Left colon (tissue), 2 donors: ENCODE measurements around the gene LRIG1. TPM values are rescaled to one million over a fixed set of nuclear protein-coding genes. Genes with fewer than 3 reads are reported as not detected.
A peak's percentile ranks its signal among the peaks of the same experiment; 100 is the strongest.

ENCODE experiments used
- ATAC-seq: fragments of 200-7000 bp; cut with Tn5 transposase; one replicate; pipeline ENCODE4 v1.9.1; 2020; ENCODE audit warnings: mild to moderate bottlenecking, moderate library complexity
- DNase-seq, 2 donors: peaks; one replicate each; pipeline ENCODE4 v3.0.0-alpha.2; 2020
- intact Hi-C, 2 donors: fragments of 100-400 bp; cut with DNase I in 1 of 2; cut with micrococcal nuclease in 1 of 2; formaldehyde crosslinking; loops; one replicate each; pipeline versions ENCODE4 v1.11.2 to v1.14.0; 2022; cut with DNase I, micrococcal nuclease
- total RNA-seq, 2 donors: library from RNA; stranded (reverse); fragmentation: NEBNext Ultra II Directional; extraction: Animal tissue kit (Norgen Biotek cat#: 25700); gene quantifications; one replicate each; pipeline ENCODE4 v1.2.1, GENCODE V29; 2021
- donor health status: DM: no; HTN: no; CAD: no.
- donor health status: DM: yes; HTN: yes; CAD: no.

Gene LRIG1
- total RNA-seq, 2 donors from 2014 or later: 55.4 to 57.0 TPM

DNA sequence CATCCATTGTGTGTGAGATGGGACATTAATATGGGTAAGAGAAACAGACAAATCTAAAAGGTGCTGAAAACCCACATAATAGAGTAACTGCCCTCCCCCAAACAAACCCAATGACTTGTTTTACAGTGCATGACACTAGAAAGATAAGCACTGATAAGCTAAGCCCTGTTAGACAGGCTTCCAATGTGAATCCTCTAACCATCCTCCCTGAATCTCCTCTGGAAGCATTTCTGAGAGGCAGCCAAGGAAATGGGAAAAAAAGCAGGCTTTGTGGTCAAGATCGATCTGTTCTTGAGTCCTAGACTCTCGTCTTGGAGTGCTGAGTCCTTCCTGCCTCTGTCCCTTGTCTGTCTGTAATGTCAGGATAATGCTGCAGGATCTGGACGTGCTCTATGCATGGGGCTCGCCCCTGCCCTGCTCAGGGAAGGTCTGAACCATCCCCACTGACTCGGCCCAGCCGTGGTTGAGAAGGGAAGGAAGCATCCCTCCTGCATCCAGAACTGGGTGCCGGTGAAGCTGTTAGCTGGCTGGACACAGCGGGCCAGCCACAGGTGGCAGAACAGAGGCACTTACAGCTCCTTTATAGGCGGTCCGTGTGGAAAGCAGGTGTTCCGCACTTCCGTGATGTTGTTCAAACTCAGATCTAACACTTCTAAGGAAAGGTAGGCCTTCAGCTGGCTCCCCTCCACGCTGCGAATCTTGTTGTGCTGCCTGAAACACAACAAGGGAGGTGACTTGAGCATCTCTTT lies 84.1 kb downstream of the LRIG1 start:
- DNase-seq (peak; percentile 46 to 57), ATAC-seq (peak; percentile 90)
- intact Hi-C loops: no loop called here

DNA sequence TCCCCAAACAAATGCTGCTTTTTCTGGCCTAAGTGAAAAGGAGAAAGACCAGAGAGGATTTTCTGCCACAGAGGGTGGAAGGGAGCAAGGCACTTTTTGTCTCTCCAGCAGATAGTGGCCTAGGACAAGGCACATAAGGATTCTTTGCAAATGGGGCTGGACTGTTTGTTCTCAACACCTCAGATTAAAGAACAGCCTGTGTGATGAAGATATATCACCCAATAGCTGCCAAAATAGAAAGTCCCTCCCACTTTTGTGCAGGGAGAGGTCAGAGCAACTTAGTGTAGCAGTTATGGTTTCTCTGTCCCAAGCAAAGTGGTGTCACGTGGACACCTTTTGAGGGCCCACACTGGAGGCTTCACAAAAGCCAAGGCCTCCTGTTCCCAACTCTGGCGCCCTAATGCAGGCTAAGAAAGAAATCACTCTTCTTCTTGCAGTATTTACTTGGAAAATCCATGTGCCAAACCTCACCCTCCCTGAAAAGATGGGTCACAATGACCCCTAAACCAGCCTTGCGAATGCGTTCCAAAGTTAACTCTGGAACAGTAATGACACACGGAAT lies 84.9 kb downstream of the LRIG1 start:
- intact Hi-C loops: no loop called here
- ATAC-seq: peak; percentile 23
- no peak for DNase-seq

DNA sequence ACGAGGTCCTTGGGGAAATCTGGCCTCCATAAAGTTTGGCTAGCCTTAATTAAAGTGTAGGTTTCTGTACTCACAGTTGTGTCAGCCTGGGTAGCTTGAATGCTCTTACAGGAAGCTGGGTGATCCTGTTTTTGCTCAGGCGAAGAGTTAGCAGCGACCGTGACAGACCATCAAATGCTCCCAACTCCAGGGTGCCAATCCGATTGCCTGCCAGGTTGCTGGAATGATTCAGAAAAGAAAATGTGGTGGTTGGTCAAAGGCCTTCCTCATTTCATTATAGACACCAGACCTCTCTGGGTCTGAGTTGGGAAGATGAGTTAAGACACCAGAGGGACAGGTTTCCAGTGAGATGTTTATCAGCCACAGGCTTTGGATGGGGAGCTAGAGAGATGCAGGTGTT lies 86.0 kb downstream of the LRIG1 start:
- ATAC-seq (no peak), DNase-seq (no peak)
- intact Hi-C loops: no loop called here

DNA sequence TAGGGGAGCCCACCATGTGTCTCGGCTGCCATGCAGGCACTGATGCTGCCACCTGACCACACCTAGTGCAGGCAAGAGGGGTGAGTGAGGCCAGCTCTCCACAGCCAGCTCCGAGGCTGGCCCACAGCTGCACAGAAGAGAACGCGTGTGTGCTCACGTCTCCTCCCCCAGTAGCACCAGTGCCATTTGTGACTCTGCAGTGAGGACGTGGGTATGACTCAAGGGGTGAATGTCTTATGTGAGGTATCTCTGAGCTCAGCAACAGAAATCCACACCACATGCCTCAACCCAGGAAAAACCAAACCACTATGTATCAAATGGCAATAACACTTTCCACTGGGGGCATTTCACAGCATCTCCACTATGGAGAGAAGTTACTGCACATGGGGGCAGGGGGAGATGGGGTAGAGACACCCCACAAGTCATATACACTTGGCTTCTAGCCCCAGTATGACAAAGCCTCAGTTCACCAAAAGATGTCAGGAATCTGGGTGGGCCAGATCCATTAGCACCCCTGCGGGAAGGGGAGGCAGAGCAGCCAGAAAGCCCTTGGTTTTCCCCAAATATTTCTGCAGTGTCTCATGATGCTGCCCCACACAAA lies 87.6 kb downstream of the LRIG1 start:
- intact Hi-C loops: no loop called here
- ATAC-seq: no peak
- DNase-seq: no peak

DNA sequence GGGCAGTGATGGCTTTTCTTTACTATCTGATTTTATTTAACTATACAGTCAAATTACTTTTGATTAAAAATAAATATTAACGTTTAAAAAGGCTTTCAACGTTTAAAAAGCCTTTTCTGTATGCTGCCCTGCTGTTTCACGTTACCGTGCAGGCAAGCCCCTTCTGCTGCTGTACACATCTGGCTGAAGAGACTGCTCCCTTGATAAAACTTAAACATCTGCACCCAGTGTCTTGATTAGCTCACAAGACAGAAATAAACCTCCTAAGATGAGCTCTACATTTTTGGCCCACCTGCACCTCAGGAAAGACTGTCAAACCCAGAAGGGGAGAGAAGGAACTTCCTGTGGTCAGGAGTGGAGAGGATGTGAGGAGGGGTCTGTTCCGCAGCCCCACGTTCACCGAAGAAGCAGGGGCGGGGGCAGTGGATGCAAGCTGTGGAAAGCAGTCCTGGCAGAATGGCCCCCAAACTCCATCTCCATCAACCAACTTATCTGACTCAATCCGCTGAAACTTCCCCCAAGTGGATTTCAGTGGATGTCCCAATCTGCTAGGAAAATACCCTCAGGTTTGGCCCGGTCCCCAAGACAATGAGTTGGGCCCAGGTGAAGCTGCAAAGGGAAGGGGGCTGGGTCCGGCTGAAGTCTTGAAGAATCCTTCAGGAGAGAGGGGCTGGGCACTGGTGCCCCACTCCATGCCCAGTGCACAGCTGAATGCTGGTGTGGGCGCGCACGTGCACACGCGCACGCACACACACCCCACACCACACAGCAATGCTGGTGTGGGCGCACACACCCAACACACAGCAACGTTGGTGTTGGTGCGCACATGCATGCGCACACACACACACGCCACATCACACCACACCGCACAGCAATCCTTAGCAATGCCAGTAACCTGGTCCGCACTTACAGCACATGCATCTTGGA lies 88.6 kb downstream of the LRIG1 start:
- ATAC-seq (no peak), DNase-seq (no peak)
- intact Hi-C loops: no loop called here

DNA sequence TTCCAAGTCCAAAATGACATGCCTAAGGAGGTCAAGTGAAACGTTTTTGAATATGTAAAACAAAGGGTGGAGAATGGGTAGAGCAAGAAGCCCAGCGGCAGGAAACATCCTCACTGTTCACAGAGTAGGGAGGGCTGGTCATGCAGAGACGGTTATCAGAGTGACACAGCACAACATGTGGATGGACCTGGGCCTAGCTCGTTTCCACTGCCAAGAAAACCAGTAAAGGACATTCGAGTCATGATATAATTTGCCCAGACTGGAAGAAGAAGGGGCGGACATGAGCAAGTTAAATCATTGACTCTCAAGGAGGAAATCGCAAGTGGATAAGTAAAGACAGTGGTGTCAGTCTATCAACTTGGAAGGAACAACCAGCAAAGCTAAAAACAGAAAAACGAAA lies 89.3 kb downstream of the LRIG1 start:
- DNase-seq (no peak), ATAC-seq (no peak)
- intact Hi-C loops: no loop called here

DNA sequence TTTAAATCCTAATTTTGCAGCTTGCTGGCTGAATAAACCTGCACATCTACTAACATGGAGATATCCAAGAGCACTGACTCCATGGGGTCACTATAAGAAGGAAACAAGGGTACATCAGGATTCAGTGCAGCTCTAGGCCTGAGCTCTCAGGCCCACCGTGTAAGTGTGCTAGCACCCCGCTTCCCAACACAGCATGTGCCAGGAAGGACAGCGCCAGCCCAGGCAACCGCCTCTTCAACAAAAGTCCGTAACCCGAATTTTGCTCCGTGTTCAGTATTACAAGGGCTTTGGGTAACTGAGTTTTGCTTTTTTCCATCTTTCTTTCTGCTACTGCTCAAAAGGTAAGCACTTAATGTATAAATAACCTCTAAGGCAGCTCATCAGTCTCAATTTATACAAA lies 89.8 kb downstream of the LRIG1 start:
- intact Hi-C loops: no loop called here
- DNase-seq: no peak

DNA sequence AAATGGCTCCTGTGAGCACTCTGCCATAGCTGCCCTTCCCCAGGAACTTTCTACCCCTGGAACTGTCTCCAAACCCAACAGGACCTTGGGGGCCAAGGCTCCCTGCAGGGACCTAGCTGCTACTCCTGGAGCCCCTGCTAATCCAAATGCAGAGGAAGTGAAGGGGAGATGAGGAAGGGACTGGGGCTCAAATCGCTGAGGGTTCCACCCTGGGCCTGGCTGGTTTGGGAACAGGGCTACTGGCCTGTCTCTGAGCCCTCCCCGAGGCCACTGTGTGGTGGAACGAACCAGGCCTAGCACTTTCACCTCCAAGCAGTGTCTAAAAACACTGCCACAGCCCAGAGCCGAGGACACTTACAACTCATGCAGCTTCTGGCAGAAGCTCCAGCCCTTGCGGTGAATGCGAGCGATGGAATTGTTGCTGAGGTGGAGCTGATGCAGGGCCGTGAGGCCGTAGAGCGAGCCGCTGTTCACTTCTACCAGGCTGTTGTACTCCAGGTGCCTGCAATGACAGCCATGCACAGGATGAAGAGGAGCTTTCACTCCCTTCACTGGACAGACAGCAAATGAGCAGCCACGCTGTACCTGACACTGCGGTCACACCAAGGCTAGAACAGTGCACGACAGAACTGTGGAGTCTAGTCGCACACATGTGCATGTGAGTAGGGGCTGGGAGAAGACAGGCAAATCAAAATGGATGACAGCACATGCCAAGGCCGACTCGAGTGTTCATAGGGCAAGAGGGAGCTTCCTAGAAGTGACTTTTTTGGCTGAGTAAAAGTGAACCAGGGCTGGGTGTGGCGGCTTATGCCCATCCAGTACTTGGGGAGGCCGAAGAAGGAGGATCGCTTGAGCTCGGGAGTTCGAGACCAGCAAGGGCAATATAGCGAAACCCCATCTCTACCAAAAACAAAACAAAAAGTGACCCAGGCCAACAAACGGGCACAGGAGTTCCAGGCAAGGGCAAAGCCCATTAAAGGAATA lies 90.8 kb downstream of the LRIG1 start:
- DNase-seq (no peak), ATAC-seq (no peak)
- intact Hi-C loops: no loop called here

More for the DNA sequence above, 89.8 kb downstream of the LRIG1 start:
- no peak for ATAC-seq

DNA sequence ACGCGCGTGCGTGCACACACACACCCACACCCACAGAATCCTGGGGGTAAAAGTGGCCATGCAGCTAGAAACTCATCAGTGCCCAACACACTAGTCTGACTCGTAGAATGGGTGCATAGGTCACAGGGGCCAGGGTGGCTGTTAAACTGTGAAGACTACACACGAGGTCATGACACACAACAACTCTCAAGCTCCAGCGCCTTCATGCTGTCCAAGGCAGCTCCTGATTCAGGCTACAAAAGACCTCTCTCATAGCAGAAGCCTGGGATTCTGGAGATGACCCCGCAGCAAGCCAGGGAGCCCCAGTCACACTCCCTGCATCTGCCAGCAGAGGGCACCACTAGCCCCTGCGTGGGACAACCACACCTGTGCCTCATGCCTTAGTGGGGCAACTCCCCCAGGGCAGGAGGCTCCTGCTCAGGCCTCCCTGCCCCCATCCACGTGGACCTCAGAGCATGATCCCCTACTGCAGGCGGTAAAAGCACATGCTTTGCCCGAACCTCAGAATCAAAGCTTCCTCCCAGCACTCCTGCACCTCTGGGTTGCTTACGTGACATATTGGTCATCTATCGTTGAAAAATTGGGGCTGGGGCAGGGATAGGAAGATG lies 93.1 kb downstream of the LRIG1 start:
- peak; percentile 61 to 79 for DNase-seq
- ATAC-seq: peak; percentile 87
- intact Hi-C loops: loop anchor here in 1 of 2 donors (2.0 kb wide), 1 partner anchor 409 kb away; no protein-coding TSS in a partner anchor

DNA sequence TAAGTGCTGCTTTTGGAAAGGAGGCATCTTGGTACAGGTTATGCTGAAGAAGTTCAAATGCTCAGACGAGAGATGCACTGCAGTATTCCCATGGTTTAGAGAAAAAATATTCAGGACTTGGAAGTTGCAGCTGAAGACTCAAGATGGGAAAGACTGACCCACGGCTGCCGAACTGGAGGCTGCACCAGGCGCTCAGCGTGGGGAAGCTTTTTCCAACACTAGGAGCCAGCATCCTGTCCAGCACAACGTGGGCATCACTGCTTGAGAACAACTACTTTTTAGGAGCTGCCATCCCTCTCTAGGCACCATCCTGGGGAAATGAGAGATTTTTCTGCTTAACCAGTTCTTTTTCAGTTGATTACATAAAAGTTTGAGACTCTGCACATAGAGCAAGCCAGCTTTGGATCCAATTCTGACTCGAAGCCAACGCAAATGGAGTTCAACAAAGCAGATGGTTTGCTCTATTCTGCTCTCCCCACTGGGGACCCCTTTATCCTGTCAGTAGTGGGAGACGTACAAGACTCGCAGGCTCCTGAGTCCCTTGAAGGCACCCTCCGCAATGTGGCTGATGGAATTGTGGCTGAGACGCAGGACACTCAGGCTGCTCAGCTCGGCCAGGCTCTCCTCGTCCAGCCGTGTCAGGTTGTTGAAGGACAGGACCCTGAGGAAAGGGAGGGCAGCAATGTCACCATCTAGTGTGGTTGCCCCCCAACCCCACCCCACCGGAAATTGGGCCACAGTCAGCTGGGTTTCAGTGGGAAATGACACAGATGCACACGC lies 93.8 kb downstream of the LRIG1 start:
- ATAC-seq: no peak

DNA sequence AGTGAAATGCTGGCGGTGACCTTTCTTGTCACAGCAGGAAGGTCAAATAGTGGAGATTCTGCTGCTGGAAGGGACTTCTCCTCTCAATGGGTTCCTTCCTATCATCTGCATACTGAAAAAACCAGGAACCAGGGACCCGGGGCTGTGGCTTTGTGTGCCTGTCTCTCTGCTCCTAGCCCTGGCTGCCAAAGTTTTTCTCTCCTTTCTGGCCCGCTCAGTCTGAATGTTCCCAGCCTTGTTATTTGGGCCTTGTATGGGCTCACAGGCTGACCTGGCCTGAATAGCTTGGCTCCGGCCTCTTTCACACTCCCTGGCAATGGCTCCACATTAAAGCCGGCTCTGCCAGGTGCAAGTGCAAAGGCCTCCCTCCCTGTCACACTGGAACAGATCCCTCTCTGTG lies 94.7 kb downstream of the LRIG1 start:
- intact Hi-C loops: loop anchor here in 1 of 2 donors (2.0 kb wide), 1 partner anchor 411 kb away; no protein-coding TSS in a partner anchor
- ATAC-seq (no peak), DNase-seq (no peak)

More for the DNA sequence above, 93.8 kb downstream of the LRIG1 start:
- intact Hi-C loops: loop anchor here in 1 of 2 donors (2.0 kb wide), 1 partner anchor 410 kb away; no protein-coding TSS in a partner anchor
- no peak for DNase-seq

DNA sequence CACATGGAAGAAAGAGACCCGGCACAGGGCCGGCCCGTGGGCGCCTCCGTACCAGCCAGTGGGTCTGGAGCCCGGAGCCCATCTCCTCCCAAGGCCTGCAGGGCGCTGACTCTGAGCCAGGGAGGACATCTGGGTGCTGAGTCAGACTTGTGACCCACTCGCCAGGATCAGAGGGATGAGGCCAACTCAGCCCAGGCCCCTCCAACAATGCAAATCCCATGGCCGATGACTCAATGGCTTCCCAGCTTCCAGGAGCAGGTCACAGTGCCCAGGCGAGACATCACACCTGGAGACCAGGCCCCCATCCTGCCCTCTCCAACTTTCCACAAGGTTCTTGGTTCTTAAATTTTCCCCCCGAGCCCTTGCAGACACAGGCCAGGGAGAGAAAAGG lies 95.1 kb downstream of the LRIG1 start:
- DNase-seq (no peak), ATAC-seq (no peak)
- intact Hi-C loops: loop anchor here in 1 of 2 donors (2.0 kb wide), 1 partner anchor 411 kb away; no protein-coding TSS in a partner anchor

DNA sequence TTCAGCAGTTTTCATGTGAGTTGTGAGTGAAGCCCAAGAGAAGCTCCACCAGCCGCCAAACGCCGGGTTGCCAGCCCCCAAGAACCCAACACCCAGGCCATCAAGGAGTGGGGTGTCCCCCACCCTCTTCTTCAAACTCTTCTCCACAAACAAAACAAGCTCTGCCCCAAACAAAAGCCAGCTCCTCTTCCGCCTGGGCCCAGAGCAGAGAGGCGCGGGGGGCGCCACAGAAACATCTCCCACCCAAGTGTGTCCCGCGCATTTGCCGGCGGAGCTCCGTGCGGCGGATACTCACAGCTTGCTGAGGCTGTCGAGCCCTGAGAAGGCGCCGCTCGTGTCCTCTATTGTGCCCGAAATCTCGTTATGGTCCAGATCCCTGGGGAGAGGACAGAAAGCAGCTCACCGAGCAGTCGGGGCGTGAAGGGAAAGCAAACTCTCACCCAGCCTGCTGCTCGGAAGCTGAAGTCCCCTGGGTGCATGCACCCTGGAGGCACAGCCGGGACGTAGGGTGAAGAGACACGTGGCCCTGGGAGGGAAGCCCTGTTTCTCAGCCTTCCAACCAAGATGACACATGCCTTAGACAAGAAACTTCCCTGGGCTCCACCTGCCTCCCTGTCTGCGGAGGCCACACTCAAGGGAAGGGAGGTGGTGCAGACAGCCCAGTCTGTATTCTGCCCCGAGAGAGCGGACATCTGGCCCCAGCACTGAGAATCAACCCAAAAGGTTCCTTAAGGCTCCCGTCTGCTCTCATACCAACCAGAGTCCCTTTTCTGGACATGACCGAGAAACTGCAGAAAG lies 95.7 kb downstream of the LRIG1 start:
- intact Hi-C loops: no loop called here

DNA sequence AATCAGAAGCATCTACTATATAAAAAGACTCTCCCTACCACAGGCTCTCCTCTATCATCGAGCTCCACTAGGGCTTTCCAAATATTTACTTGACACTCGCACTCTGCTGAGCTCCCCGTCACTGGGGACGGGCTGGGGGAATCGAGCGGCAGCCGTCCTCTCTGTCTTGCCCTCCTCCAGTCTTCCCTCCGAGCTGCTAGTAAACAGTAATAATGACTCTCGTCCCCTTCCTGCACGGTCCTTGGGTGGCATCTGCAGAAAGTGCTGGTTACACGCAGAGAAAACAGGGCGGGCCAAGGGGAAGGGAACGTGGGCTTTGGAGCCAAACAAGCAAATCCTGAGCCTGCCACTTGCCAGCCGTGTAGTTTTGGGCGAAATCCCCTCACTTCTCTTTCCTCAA lies 96.6 kb downstream of the LRIG1 start:
- intact Hi-C loops: no loop called here
- DNase-seq: no peak
- no peak for ATAC-seq

More for the DNA sequence above, 95.7 kb downstream of the LRIG1 start:
- DNase-seq (no peak), ATAC-seq (no peak)

DNA sequence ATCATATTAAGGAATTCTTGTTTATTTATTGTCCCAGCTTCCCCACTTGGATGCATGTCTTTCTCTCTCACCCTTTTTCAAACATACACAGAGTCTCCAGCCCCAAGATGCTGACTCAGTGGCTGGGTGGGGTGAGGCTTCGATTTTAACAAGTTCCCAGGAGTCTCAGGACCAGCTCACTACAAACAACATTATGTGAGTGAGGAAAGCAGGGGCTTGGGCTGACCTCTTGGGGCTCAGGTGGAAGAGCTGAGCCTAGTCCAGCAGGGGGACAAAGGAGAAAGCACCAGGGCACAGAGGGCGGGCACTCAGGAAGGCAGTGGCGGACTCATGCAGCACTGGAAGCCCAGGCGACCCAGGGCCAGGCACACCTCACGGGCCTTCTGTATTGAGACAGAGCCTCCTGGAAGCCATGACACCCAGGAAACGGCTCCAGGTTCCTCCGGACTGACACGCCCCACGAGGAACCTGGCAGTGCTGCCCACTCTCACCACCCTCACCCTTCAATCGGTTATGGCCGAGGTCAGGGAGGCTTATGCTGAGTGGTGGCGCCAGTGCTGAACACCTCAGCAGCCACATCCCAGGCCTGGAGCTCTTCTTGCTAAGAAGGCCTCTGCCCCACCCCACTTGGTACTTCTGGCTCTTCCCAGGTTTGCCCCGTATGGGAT lies 97.4 kb downstream of the LRIG1 start:
- intact Hi-C loops: no loop called here
- DNase-seq (no peak), ATAC-seq (no peak)
